Retina (tissue), 1 donor: ENCODE results near the gene GABRG3.

Source experiments
- DNase-seq: peaks from one replicate; pipeline ENCODE4 v3.0.0-alpha.2; 2016

The GABRG3 gene

GRCh38 chr15:27254055-27254454, 283.1 kb downstream of the GABRG3 start:
- DNase-seq, result no peak

- DNase-seq, result no peak
Observed at GRCh38 chr15:27254801-27255200, 283.8 kb downstream of the GABRG3 start.

- no peak for DNase-seq
Observed at GRCh38 chr15:27256446-27256845, 285.5 kb downstream of the GABRG3 start.

GRCh38 chr15:27258287-27258686, 287.3 kb downstream of the GABRG3 start:
- no peak for DNase-seq

- DNase-seq, result no peak
Observed at GRCh38 chr15:27260523-27260922, 289.5 kb downstream of the GABRG3 start.

- no peak for DNase-seq
Observed at GRCh38 chr15:27268923-27269322, 297.9 kb downstream of the GABRG3 start.

GRCh38 chr15:27271258-27271657, 300.3 kb downstream of the GABRG3 start:
- no peak for DNase-seq

- no peak for DNase-seq
Observed at GRCh38 chr15:27272427-27272826, 301.4 kb downstream of the GABRG3 start.

GRCh38 chr15:27273506-27273905, 302.5 kb downstream of the GABRG3 start:
- DNase-seq, result no peak

GRCh38 chr15:27278761-27279160, 307.8 kb downstream of the GABRG3 start:
- no peak for DNase-seq

GRCh38 chr15:27292641-27293040, 321.7 kb downstream of the GABRG3 start:
- DNase-seq, result no peak

- DNase-seq, result no peak
Observed at GRCh38 chr15:27293607-27294006, 322.6 kb downstream of the GABRG3 start.

- no peak for DNase-seq
Observed at GRCh38 chr15:27317736-27318135, 346.8 kb downstream of the GABRG3 start.

- DNase-seq, result no peak
Observed at GRCh38 chr15:27323801-27324200, 352.8 kb downstream of the GABRG3 start.

GRCh38 chr15:27324886-27325615, 354.1 kb downstream of the GABRG3 start:
- no peak for DNase-seq

GRCh38 chr15:27327467-27328025, 356.6 kb downstream of the GABRG3 start:
- peak; percentile 42 for DNase-seq

- DNase-seq, result no peak
Observed at GRCh38 chr15:27328186-27328585, 357.2 kb downstream of the GABRG3 start.

GRCh38 chr15:27328608-27329007, 357.6 kb downstream of the GABRG3 start:
- DNase-seq, result peak; percentile 63

GRCh38 chr15:27330326-27330725, 359.3 kb downstream of the GABRG3 start:
- DNase-seq, result no peak

GRCh38 chr15:27336676-27337075, 365.7 kb downstream of the GABRG3 start:
- DNase-seq, result no peak

- DNase-seq, result no peak
Observed at GRCh38 chr15:27339138-27339537, 368.2 kb downstream of the GABRG3 start.

- DNase-seq, result no peak
Observed at GRCh38 chr15:27341780-27342343, 370.9 kb downstream of the GABRG3 start.

- DNase-seq, result peak; percentile 65
Observed at GRCh38 chr15:27342991-27343390, 372.0 kb downstream of the GABRG3 start.

- no peak for DNase-seq
Observed at GRCh38 chr15:27352136-27352535, 381.2 kb downstream of the GABRG3 start.

- DNase-seq, result no peak
Observed at GRCh38 chr15:27353856-27354255, 382.9 kb downstream of the GABRG3 start.
